ENCODE measurements around the gene AGR2.
"Not testable (repeated sequence)": the region's sequence is repeated elsewhere in the genome, so short reads cannot be mapped to it uniquely, and the experiment has no call there.

The AGR2 gene

GRCh38 chr7:16804674-16805439, at the start of gene AGR2:
Gene AGR2, minus strand, starts transcription at chr7:16804999. Its CDS starts 3,203 bp downstream, at chr7:16801796.
- DNase-seq (ENCODE audit: low read depth in 2 of 2): no peak

GRCh38 chr7:16853189-16853588, 48.4 kb upstream of the AGR2 start:
- not testable (repeated sequence) for DNase-seq (ENCODE audit: low read depth in 2 of 2)

GRCh38 chr7:16851829-16852228, 47.0 kb upstream of the AGR2 start:
- no peak for DNase-seq (ENCODE audit: low read depth in 2 of 2)

DNA sequence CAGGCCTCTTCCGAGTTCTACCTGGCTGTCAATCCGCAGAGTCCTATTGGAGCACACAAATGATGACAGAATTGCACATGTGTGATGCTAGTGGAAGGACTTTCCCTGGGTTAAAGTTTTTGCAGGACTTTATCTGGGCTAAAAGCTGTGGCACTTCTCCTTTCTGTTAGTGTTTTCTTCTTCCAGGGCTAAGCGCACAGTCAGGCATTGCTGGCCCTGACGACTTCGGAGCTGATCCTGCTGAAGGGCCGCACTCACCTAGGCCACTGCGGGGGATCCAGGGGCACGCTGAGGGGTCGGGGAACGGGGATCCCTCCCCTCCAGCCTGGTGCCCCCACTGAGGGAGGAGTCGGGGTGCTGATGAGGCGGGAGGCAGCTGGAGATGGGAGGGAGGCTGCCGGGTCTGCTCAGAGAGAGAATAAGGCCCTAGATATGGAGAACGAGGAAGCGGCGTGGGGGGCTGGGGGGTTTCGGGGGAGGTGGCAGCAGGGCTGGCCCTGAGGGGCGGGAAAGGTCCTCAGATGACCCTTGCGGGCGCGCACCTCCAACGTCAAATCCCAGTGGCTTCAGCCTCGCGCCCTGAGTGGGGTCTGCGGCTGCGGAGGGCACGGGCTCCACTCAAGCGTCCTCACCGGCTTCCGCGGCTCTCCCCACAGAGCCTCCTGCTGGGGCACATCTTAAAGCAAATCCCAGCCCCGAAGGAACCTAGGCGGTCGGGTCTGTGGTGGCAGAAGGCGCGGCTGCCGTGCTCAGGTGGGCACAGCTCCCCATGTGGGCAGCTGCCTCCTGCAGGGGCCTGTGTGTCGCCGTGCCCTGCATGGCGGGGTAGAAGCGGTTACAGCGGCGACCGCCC, 46.0 kb upstream of the AGR2 start:
- no peak for DNase-seq (ENCODE audit: low read depth in 2 of 2)

DNA sequence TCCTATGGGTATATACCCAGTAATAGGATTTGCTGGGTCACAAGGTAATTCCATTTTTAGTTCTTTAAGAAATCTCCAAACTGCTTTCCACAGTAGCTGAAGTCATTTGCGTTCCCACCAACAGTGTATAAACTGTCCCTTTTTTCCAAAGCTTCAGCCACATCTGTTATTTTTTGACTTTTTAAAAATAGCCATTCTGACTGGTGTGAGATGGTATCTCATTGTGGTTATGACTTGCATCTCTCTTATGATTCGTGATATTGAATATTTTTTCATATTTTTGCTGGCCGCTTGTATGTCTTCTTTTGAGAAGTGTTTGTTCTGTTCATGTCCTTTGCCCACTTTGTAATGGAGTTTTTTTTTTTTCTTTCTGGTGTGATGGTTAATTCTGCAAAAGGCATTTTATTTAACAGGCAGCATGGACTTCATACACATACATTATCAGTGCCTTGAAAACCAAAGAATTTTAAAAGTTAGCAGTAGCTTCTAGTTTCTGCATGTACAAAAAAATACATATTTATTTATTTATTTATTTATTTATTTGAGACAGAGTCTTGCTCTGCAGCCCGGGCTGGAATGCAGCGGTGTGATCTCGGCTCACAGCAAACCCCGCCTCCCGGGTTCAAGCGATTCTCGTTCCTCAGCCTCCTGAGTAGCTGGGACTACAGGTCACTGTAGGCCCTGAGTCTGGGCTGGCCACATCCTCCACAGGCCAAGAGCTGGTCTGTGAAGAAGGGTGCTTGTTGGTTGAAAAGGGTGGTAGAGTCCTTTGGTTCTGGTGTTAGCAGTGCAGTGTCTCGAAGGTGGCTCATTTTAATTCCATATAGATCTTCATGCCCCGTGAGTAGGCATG, 44.7 kb upstream of the AGR2 start:
- DNase-seq (ENCODE audit: low read depth in 2 of 2): no peak

DNA sequence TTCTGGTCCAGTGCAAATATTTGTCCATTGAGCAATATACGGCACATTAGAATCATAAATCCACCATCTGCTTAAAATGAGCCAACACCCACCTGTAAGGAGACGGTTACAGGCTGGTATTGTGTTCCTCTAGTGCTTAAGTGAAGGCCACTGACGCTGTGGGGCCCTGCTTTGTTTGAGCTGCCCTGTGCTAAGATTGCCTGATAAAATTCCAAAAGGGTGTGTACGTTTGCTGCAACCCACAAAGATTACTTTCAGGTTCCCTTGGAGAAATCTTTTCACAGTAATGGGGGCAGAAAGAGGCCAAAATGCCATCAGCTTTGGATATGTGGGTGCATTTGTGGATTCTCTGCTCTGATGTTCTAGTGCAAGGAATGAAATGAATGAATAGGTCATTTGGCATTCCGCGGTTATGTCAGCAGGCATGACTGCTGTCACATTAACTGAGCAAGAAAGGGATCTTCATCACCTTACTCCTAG, 42.6 kb upstream of the AGR2 start:
- DNase-seq (ENCODE audit: low read depth in 2 of 2): no peak

DNA sequence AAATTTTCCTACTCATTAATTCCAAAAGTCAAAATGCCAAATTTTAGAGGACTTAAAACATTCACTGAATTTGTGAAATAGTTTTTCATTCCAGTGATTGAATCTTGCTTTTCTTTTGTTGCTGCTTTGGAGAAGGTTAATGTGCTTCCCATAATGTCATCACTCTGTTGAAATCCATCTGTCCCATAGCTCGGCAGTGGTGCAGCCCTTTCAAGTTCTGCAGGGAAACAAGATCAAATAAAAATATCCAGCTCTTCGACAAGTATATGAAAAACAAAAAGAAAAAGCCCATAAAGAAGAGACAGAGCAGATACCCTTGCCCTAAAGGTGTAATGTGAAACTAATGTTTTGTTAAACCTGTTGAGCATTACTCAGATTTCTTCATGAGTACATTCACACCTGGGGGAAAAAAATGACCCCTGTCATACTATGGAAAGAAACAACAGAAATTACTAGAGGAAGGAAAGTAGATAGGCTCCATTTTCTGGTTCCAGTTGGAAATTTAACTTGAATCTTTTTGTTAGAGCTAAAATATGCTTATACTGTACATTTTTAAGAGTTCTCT, 41.9 kb upstream of the AGR2 start:
- no peak for DNase-seq (ENCODE audit: low read depth in 2 of 2)

GRCh38 chr7:16845746-16846145, 40.9 kb upstream of the AGR2 start:
- DNase-seq (ENCODE audit: low read depth in 2 of 2): no peak

DNA sequence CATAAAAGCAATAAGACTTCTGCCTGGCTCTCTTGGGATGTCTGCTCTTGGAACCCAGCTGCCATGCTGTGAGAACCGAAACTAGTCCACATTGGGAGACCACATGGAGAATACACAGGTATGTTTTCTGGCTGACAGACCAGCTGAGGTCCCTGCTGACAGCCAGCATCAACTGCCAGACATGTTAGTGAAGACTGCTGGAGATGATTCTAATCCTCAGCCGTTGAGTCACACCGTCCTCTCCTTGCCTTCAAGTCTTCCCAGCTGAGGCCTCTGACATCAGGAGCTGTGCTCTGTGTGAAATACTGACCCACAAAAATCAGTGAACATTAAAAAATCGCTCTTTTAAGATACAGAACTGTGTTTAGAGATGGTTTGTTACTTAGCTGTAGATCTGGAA, 36.9 kb upstream of the AGR2 start:
- DNase-seq (ENCODE audit: low read depth in 2 of 2): no peak

DNA sequence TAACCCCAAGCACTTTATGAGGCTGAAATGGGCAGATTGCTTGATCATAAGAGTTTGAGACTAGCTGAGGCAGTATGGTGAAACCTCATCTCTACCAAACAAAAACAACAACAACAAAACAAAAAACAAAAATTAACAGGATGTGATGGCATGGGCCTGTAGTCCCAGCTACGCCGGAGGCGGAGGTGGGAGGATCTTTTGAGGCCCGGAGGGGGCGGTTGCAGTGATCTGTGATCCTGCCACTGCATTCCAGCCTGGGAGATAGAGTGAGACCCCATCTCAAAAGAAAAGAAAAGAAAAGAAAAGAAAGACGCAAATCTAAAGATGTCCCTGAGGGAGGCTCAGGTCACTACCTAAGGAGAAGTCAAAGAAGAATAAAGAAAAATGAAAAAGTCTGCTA, 35.3 kb upstream of the AGR2 start:
- DNase-seq (ENCODE audit: low read depth in 2 of 2): no peak

DNA sequence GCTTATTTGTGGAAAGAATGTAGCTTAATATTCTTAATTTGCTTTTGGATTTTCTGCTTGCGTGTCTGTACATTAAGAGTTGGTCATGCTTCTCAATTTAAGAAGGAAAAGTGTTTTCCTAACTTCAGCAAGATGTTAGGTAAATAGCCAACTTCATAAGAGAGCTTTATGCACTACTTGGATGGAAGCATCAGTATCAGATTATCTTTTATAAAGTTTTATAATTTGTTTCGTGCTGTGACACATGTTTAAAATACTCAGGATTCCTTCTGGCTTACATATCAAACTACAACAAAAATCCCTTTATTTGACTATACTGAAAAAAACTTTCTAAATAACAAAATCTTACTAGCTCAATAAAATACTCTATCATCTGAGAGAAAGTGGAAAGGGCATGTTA, 34.8 kb upstream of the AGR2 start:
- no peak for DNase-seq (ENCODE audit: low read depth in 2 of 2)

DNA sequence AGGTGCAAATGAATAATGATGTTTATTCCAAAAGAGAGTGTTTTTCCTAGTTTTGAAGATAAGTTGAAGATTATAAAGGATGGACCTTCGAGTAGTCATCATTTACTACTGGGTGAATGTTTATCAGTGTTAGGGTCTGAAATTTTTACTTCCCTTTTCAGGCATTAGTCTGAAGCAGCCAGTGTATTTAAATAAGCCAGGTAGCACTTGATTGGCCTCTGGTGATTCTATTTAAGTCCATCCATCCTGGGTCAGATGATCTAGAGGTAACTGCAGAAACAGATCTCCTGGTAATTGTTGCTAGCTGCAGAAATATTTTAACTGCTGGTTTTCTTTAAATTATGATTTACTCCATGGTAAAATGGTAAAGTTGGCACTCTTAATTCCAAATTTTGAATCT, 34.1 kb upstream of the AGR2 start:
- no peak for DNase-seq (ENCODE audit: low read depth in 2 of 2)

DNA sequence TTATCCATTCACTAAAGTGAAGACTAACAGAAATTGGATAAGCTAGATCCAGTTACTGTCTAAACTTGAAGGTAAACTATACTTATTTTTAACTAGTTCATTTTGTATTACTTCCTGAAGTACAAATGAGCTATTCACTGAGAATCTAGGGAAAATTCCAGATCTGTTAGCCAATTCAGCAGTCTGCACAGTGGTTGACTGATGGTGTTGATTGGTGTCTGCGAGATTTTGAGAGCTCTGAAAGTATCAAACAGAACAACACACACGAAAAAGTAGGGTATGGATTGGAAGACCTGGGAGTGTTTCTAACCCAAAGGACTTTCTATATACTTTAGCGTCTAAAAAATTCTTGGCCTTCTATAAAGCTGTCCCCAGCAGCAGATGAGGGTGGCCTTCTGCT, 33.6 kb upstream of the AGR2 start:
- no peak for DNase-seq (ENCODE audit: low read depth in 2 of 2)

DNA sequence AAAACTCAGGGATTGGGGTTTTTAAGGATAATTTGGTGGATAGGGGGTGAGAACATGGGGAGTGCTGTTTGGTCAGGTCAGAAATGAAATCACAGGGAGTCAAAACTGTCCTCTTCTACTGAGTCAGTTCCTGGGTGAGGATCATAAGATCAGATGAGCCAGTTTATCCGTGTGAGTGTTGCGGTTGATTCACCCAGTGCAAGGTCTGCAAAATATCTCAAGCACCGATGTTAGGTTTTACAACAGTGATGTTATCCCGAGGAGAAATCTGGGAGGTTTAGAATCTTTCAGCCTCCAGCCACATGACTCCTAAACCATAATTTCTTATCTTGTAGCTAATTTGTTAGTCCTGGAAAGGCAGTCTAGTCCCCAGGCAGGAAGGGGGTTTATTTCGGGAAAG, 31.7 kb upstream of the AGR2 start:
- no peak for DNase-seq (ENCODE audit: low read depth in 2 of 2)

DNA sequence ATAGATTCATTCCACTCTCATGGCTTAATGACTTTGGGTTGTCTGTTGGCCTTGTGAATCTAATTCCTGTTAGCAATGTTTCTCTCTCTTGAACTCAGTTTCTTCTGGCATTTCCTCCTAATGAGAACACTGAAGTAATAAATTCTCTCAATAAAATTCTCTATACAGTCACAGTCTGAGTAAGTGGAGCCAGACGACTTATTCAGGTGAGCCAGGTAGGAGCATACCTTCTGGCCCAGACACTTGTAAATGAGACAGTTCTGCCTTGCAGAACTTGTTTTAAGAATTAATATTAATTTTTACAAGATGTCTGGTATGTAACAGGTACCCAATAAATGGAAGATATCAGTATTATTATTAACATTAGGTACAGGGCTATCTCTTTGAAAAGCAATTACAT, 28.6 kb upstream of the AGR2 start:
- no peak for DNase-seq (ENCODE audit: low read depth in 2 of 2)

DNA sequence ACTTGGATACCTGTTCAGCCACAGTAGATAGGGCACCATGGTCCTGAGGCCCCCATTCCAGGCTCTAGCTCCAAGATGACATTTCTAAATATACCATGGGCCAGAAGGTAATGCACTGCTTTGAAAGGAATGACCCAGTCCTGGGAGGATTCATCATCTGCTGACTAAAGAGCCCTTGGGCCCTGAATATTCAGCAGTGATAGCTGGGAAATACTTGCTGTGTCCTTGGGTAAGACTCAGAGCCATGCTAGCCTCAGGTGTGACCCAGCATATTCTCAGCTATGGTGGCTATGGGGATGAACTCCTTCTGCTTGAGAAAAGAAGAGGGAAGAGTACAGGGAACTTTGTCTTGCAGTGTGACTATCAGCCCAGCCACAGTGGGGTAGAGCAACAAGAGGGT, 21.3 kb upstream of the AGR2 start:
- no peak for DNase-seq (ENCODE audit: low read depth in 2 of 2)

- no peak for DNase-seq (ENCODE audit: low read depth in 2 of 2)
These were observed 17.2 kb upstream of the AGR2 start for GRCh38 chr7:16822029-16822428.

DNA sequence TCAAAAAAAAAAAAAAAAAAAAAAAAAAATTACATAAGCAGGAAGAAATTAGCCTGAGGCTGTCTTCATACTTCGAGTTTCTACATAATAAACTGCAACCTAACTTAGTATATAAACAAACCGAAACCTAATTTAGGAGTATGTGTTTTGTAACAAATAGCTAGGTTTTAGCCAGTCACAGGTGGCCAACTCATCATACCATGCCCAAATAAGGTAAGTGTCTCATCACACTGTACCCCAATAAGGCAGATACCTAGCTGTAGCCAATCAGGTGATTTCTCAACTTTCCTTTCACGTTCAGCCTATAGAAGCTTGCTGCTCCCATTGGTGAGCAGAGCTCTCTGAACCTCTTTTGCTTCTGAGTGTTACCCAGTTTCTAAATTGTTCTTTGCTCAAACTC, 13.9 kb upstream of the AGR2 start:
- DNase-seq (ENCODE audit: low read depth in 2 of 2): no peak

DNA sequence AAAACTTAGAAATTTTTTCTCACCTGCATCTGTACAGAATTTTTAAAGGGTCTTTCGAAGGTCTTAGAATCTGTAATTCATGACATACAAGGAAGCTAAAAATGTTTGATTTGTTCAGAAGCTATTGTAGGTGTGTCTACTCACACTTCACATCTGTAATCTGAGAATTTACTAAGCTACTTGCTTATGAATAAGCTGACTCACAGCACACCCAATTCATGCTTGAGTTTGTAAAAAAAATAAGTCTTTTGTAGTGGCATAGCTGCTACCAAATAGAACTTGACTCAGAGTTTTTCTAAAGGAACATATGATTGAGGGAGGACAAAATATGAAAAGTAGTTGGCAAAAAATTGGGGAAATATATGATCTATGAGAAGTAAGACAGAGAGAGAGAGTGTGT, 12.7 kb upstream of the AGR2 start:
- DNase-seq (ENCODE audit: low read depth in 2 of 2): no peak

- no peak for DNase-seq (ENCODE audit: low read depth in 2 of 2)
These were observed 12.0 kb upstream of the AGR2 start for GRCh38 chr7:16816824-16817223.

DNA sequence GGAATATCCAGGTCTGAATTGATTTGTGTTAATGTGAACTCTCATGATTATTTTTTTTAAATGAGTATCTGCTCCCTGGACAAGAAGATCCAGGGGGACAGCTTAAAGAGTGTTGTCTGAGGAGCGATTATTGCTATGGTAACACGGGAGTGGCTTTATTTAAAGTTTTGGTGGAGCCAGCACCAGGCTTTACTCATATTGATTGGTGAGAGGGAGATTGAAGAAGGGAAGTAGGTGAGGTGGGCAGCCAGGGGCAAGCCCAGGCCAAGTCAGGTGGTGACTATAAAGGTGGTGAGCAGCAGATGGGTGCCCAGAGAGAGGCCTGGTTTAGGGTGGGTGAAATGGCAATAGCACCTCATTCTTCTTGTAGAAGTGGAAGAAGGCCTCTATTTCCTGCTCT, 10.2 kb upstream of the AGR2 start:
- DNase-seq (ENCODE audit: low read depth in 2 of 2): no peak

DNA sequence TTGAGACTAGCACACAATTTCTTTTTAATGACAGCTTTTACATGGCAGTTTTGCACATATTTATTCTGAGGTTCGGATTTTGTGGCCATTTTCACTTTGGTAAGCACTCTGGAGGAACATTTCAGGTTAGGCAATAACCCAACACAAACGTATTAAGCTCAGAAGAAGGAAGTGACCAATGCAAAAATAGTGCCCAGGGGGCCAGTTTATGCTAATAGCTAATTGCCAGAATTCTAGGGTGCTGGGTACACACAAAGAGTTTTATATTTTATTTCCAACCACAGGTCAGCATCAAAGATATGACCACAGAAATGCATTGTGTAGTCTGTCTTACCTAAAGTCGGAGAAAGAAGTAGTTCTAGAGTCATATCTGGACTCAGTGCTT, 8.4 kb upstream of the AGR2 start:
- DNase-seq (ENCODE audit: low read depth in 2 of 2): no peak

Measured in stimulated activated CD8-positive, alpha-beta memory T cell treated with anti-CD3 and anti-CD28 coated beads, Interleukin-7, amount 100 ng/mL, for 1 hour (primary cell).